ENCODE results near the gene CDH22.

CDH22 gene

GRCh38 chr20:46286382-46286781 lies 21.9 kb downstream of the CDH22 start:
- no peak for DNase-seq (ENCODE audit: low read depth)
- no peak for TF ChIP-seq CTCF (IDR thresholded peaks at IDR 0.05; ENCODE audit: low read length, missing control alignments)
- H3K4me3 ChIP-seq (replicated peaks; ENCODE audit: low read depth, low read length), result no peak overlapping the region

GRCh38 chr20:46285740-46286139 lies 22.6 kb downstream of the CDH22 start:
- TF ChIP-seq CTCF (IDR thresholded peaks at IDR 0.05; ENCODE audit: low read length, missing control alignments), result no peak
- DNase-seq (ENCODE audit: low read depth), result no peak
- no peak overlapping the region for H3K4me3 ChIP-seq (replicated peaks; ENCODE audit: low read depth, low read length)

- no peak overlapping the region for H3K4me3 ChIP-seq (replicated peaks; ENCODE audit: low read depth, low read length)
- no peak for DNase-seq (ENCODE audit: low read depth)
- TF ChIP-seq CTCF (IDR thresholded peaks at IDR 0.05; ENCODE audit: low read length, missing control alignments), result no peak
These were observed 23.2 kb downstream of the CDH22 start for GRCh38 chr20:46285072-46285471.

GRCh38 chr20:46284040-46284427 lies 24.3 kb downstream of the CDH22 start:
- TF ChIP-seq CTCF (IDR thresholded peaks at IDR 0.05; ENCODE audit: low read length, missing control alignments), result no peak
- H3K4me3 ChIP-seq (replicated peaks; ENCODE audit: low read depth, low read length), result no peak overlapping the region
- no peak for DNase-seq (ENCODE audit: low read depth)

- no peak for TF ChIP-seq CTCF (IDR thresholded peaks at IDR 0.05; ENCODE audit: low read length, missing control alignments)
- DNase-seq (ENCODE audit: low read depth), result no peak
- H3K4me3 ChIP-seq (replicated peaks; ENCODE audit: low read depth, low read length), result no peak overlapping the region
These were observed 24.8 kb downstream of the CDH22 start for GRCh38 chr20:46283426-46284039.

- no peak overlapping the region for H3K4me3 ChIP-seq (replicated peaks; ENCODE audit: low read depth, low read length)
- no peak for TF ChIP-seq CTCF (IDR thresholded peaks at IDR 0.05; ENCODE audit: low read length, missing control alignments)
- DNase-seq (ENCODE audit: low read depth), result no peak
These were observed 25.6 kb downstream of the CDH22 start for GRCh38 chr20:46282669-46283068.

- H3K4me3 ChIP-seq (replicated peaks; ENCODE audit: low read depth, low read length), result no peak overlapping the region
- no peak for DNase-seq (ENCODE audit: low read depth)
- no peak for TF ChIP-seq CTCF (IDR thresholded peaks at IDR 0.05; ENCODE audit: low read length, missing control alignments)
These were observed 29.2 kb downstream of the CDH22 start for GRCh38 chr20:46279103-46279502.

Data from fibroblast of pulmonary artery (primary cell).